ENCODE data around the gene TRPV3. TPM values are rescaled to one million over a fixed set of nuclear protein-coding genes. Genes with fewer than 3 reads are reported as not detected.
"Not testable (repeated sequence)": the region's sequence is repeated elsewhere in the genome, so short reads cannot be mapped to it uniquely, and the experiment has no call there.

Gene TRPV3
- total RNA-seq, 2 experiments from 2014 or later = 0.13 to 0.43 TPM

GRCh38 chr17:3532859-3533142, 24.8 kb downstream of the TRPV3 start:
- Mint-ChIP-seq H3K27ac (no peak overlapping the region), H3K36me3 (ENCODE audit: low read depth) (no peaks in the 10 kb centered on the region), H3K27me3 (peaks cover 5% of the 10 kb centered on the region), H3K4me1 (peaks cover 11% of the 10 kb centered on the region), H3K4me3 (no peak overlapping the region), H3K9me3 (no peaks in the 10 kb centered on the region)
- no peak for DNase-seq
- CTCF ChIA-PET = no interaction called here
- POLR2A ChIA-PET = no interaction called here

GRCh38 chr17:3532106-3532858, 25.3 kb downstream of the TRPV3 start:
- no peak for DNase-seq
- Mint-ChIP-seq H3K4me3 (no peak overlapping the region), H3K9me3 (no peaks in the 10 kb centered on the region), H3K4me1 (peaks cover 11% of the 10 kb centered on the region), H3K27ac (no peak overlapping the region), H3K36me3 (ENCODE audit: low read depth) (no peaks in the 10 kb centered on the region), H3K27me3 (peaks cover 5% of the 10 kb centered on the region)
- ChIA-PET POLR2A (no interaction called here), CTCF (no interaction called here)

GRCh38 chr17:3531266-3532101, 26.1 kb downstream of the TRPV3 start:
- POLR2A ChIA-PET = no interaction called here
- CTCF ChIA-PET = no interaction called here
- DNase-seq = no peak
- Mint-ChIP-seq H3K27me3 (peaks cover 2% of the 10 kb centered on the region), H3K4me3 (no peak overlapping the region), H3K9me3 (no peaks in the 10 kb centered on the region), H3K4me1 (peaks cover 11% of the 10 kb centered on the region), H3K27ac (no peak overlapping the region), H3K36me3 (ENCODE audit: low read depth) (no peaks in the 10 kb centered on the region)

- CTCF ChIA-PET = no interaction called here
- Mint-ChIP-seq H3K4me1 (peaks cover 8% of the 10 kb centered on the region), H3K27me3 (no peaks in the 10 kb centered on the region), H3K27ac (no peak overlapping the region), H3K9me3 (no peaks in the 10 kb centered on the region), H3K4me3 (no peak overlapping the region), H3K36me3 (ENCODE audit: low read depth) (no peaks in the 10 kb centered on the region)
- no peak for DNase-seq
- POLR2A ChIA-PET = no interaction called here
These were observed 27.5 kb downstream of the TRPV3 start for GRCh38 chr17:3529817-3530741.

DNA sequence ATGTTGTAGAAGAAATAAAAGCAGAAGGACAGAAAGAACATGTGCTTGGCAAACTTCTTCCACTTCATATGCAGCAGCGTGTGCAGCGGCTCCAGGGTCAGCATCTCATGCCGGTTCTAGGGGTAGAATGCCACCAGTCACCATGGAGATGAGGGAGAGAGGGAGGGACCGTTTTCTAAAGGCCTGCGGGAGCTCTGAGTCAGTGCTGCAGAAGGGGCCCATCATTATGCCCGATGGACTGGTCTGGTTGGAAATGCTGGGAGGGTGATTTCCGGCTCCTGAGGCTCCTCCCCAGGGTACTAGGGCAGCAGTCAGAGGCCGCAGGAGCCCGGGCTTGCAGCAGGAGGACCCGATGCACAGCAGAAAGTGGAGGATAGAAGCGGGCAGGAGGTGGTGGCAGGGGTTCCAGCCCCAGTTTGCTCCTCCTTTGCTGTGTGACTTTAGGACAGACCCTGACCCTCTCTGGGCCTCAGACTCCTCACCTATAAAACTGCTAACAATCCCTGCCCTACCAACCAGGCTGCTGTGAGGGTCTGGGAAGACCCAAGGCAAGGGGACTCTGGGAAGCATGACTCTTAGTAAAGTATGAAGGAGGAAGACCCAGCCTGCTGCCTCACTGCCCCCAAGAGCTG, 28.6 kb downstream of the TRPV3 start:
- no peak overlapping the region for H3K4me3 Mint-ChIP-seq
- no peaks in the 10 kb centered on the region for H3K36me3 Mint-ChIP-seq (ENCODE audit: low read depth)
- ChIA-PET POLR2A (no interaction called here), CTCF (no interaction called here)
- H3K9me3 Mint-ChIP-seq = no peaks in the 10 kb centered on the region
- no peak overlapping the region for H3K27ac Mint-ChIP-seq
- peaks cover 3% of the 10 kb centered on the region for H3K4me1 Mint-ChIP-seq
- H3K27me3 Mint-ChIP-seq = no peaks in the 10 kb centered on the region
- DNase-seq = no peak

GRCh38 chr17:3528403-3528851, 29.2 kb downstream of the TRPV3 start:
- ChIA-PET CTCF (no interaction called here), POLR2A (no interaction called here)
- H3K27ac Mint-ChIP-seq = no peak overlapping the region
- DNase-seq = no peak
- no peaks in the 10 kb centered on the region for H3K9me3 Mint-ChIP-seq
- H3K4me3 Mint-ChIP-seq = no peak overlapping the region
- no peaks in the 10 kb centered on the region for H3K27me3 Mint-ChIP-seq
- H3K36me3 Mint-ChIP-seq (ENCODE audit: low read depth) = no peaks in the 10 kb centered on the region
- no peaks in the 10 kb centered on the region for H3K4me1 Mint-ChIP-seq

DNA sequence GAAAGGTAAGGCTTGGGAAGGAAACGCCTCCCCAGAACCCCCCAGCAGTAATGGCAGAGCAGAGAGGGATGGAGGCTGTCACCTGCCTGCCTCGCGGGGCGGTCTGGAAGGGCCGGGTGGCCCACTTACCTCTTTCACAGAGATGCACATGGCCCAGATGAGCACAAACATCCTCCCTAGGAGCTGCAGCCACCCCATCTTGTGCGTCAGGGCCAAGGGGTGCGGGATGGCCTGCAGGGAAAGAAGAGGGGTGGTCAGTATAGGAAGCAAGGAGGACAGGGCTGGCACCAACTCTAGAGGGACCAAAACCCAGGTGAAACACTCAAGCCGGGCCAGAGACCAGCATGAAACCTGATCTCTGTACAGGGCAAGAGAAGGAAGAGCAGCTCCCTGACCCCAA, 29.7 kb downstream of the TRPV3 start:
- no peak for DNase-seq
- Mint-ChIP-seq H3K27me3 (no peaks in the 10 kb centered on the region), H3K9me3 (no peaks in the 10 kb centered on the region), H3K36me3 (ENCODE audit: low read depth) (no peaks in the 10 kb centered on the region), H3K4me3 (no peak overlapping the region), H3K27ac (no peak overlapping the region), H3K4me1 (no peaks in the 10 kb centered on the region)
- ChIA-PET POLR2A (no interaction called here), CTCF (no interaction called here)

DNA sequence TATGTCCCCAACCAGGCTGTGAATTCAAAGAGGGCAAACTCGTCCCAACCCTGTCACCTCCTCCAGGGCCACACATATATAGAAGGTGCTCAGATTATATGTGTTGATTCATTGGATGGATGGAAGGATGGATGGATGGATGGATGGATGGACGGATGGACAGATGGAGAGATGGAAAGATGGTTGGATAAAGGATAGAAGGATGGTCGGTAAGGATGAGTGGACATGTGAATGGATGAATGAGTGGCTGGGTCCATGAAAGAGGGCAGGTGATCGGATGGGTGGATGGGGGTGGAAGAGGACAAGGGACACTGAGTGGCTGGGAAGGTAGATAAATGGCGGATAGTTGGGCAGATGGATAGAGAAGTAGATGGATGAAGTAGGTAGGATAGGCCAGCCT, 30.1 kb downstream of the TRPV3 start:
- POLR2A ChIA-PET = no interaction called here
- CTCF ChIA-PET = no interaction called here
- Mint-ChIP-seq H3K4me3 (no peak overlapping the region), H3K36me3 (ENCODE audit: low read depth) (no peaks in the 10 kb centered on the region), H3K27ac (no peak overlapping the region), H3K27me3 (no peaks in the 10 kb centered on the region), H3K9me3 (no peaks in the 10 kb centered on the region), H3K4me1 (no peaks in the 10 kb centered on the region)
- DNase-seq = no peak

- no peaks in the 10 kb centered on the region for H3K4me1 Mint-ChIP-seq
- no peak for DNase-seq
- no peaks in the 10 kb centered on the region for H3K27me3 Mint-ChIP-seq
- no peak overlapping the region for H3K27ac Mint-ChIP-seq
- no peaks in the 10 kb centered on the region for H3K9me3 Mint-ChIP-seq
- no peak overlapping the region for H3K4me3 Mint-ChIP-seq
- no peaks in the 10 kb centered on the region for H3K36me3 Mint-ChIP-seq (ENCODE audit: low read depth)
- ChIA-PET CTCF (no interaction called here), POLR2A (no interaction called here)
These were observed 30.6 kb downstream of the TRPV3 start for GRCh38 chr17:3526971-3527370.

DNA sequence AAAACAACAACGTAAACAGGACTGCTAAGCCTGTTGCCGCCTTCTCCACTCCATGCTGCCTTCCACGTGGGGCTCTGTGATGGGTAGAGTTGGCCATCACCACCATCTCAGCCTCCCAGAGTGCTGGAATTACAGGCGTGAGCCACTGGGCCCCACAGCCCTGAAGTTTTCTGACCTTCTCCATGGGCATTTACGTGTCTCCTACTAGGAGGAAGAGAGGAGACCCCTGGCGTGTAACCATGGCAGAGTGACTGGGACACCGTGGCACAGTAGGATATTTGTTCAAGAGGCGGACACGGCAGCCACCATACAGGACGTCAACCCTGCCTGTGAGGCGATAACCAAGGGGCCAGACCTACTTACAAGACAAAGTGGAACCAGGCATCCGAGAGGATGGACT, 31.1 kb downstream of the TRPV3 start:
- H3K4me3 Mint-ChIP-seq = no peak overlapping the region
- H3K27me3 Mint-ChIP-seq = no peaks in the 10 kb centered on the region
- H3K9me3 Mint-ChIP-seq = no peaks in the 10 kb centered on the region
- no peaks in the 10 kb centered on the region for H3K4me1 Mint-ChIP-seq
- POLR2A ChIA-PET = no interaction called here
- H3K27ac Mint-ChIP-seq = no peak overlapping the region
- no peaks in the 10 kb centered on the region for H3K36me3 Mint-ChIP-seq (ENCODE audit: low read depth)
- CTCF ChIA-PET = no interaction called here
- no peak for DNase-seq

DNA sequence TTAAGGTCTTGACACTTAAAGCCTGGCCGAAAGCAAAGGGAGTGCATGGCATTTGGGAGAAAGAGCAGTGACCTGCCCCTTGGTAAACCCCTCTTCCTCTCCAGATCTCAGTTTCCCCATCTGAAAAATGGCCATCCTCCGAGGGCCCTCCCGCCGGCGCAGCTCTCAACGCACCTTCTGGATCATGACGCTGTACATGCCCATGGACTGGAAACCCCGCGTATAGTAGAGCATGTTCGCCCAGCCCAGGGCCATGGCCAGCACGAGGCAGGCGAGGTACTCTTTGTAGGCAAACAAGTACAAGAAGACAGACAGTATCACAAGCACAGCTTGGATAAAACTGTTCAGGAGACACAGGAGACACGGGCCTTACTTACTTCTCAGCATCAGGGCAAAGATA, 33.6 kb downstream of the TRPV3 start:
- no peaks in the 10 kb centered on the region for H3K9me3 Mint-ChIP-seq
- CTCF ChIA-PET = no interaction called here
- H3K27me3 Mint-ChIP-seq = no peaks in the 10 kb centered on the region
- H3K4me3 Mint-ChIP-seq = no peak overlapping the region
- no peaks in the 10 kb centered on the region for H3K36me3 Mint-ChIP-seq (ENCODE audit: low read depth)
- no peaks in the 10 kb centered on the region for H3K4me1 Mint-ChIP-seq
- POLR2A ChIA-PET = no interaction called here
- no peak overlapping the region for H3K27ac Mint-ChIP-seq
- DNase-seq = no peak

- H3K27ac Mint-ChIP-seq; H3K27me3 Mint-ChIP-seq; H3K4me1 Mint-ChIP-seq; H3K4me3 Mint-ChIP-seq; H3K9me3 Mint-ChIP-seq; POLR2A ChIA-PET; DNase-seq; CTCF ChIA-PET; H3K36me3 Mint-ChIP-seq (ENCODE audit: low read depth): not testable (repeated sequence)
These were observed 38.1 kb downstream of the TRPV3 start for GRCh38 chr17:3519472-3519871.

GRCh38 chr17:3514873-3515272, 42.7 kb downstream of the TRPV3 start:
- CTCF ChIA-PET = no interaction called here

More at GRCh38 chr17:3514873-3515272, 42.7 kb downstream of the TRPV3 start:
- no peaks in the 10 kb centered on the region for H3K27me3 Mint-ChIP-seq
- POLR2A ChIA-PET = no interaction called here
- H3K4me1 Mint-ChIP-seq = no peaks in the 10 kb centered on the region
- no peaks in the 10 kb centered on the region for H3K36me3 Mint-ChIP-seq (ENCODE audit: low read depth)
- no peak overlapping the region for H3K27ac Mint-ChIP-seq
- no peaks in the 10 kb centered on the region for H3K9me3 Mint-ChIP-seq
- H3K4me3 Mint-ChIP-seq = no peak overlapping the region
- DNase-seq = no peak

Measured in activated CD4-positive, alpha-beta memory T cell treated with anti-CD3 and anti-CD28 coated beads, Interleukin-2, amount 10 ng/mL, durations not matched to agents 7 days and 5 days (primary cell).